Measurements from ENCODE around the gene RNF10. TPM values are rescaled to one million over a fixed set of nuclear protein-coding genes. Genes with fewer than 3 reads are reported as not detected.

RNF10 gene
- total and polyA plus RNA-seq, 10 of the 15 experiments (the other 5 are each of a cell fraction or from before 2014, with no cell fraction given) = 48.2 to 127 (median 64.5) TPM

- TF ChIP-seq FOXK2 (IDR thresholded peaks at IDR 0.05) (no peak), IRF5 (IDR thresholded peaks at IDR 0.05; ENCODE audit: borderline replicate concordance) (no peak), RB1 (IDR thresholded peaks at IDR 0.05; ENCODE audit: borderline replicate concordance) (peak; percentile 54; the same call in 1 of the 2 replicates), CBX5 (IDR thresholded peaks at IDR 0.05; ENCODE audit: low read depth) (no peak), CBX3 (IDR thresholded peaks at IDR 0.05; ENCODE audit: borderline replicate concordance, low read depth) (no peak), PBX3 (IDR thresholded peaks at IDR 0.05; ENCODE audit: insufficient replicate concordance, low read depth, low read length) (no peak), TAF1 (IDR thresholded peaks at IDR 0.05; ENCODE audit: borderline replicate concordance, low read depth, low read length) (peak; percentile 94), MYC (IDR thresholded peaks at IDR 0.05; ENCODE audit: insufficient read depth, insufficient read length, insufficient replicate concordance, low read length, severe bottlenecking) (no peak), LARP7 (IDR thresholded peaks at IDR 0.05) (no peak), ZNF274 (IDR thresholded peaks at IDR 0.05; ENCODE audit: insufficient read depth, insufficient read length) (no peak), ZBTB11 (CRISPR knock-in tag; IDR thresholded peaks at IDR 0.05) (no peak), NBN (IDR thresholded peaks at IDR 0.05) (no peak), IKZF2 (IDR thresholded peaks at IDR 0.05) (peak; percentile 15 to 22; a peak in 2 of 4 replicates), SMAD1 (IDR thresholded peaks at IDR 0.05; ENCODE audit: low read depth, partially characterized antibody) (no peak), ASH2L (IDR thresholded peaks at IDR 0.05; ENCODE audit: borderline replicate concordance, low read depth) (no peak), RAD51 (IDR thresholded peaks at IDR 0.05) (no peak), PAX5 (IDR thresholded peaks at IDR 0.05; ENCODE audit: borderline replicate concordance, low read depth, low read length) (0 out of 2 replicates have a peak, but pooled peaks have one; percentile 56), RFX5 (IDR thresholded peaks at IDR 0.05; ENCODE audit: low read depth, low read length) (peak; percentile 69; the same call in 1 of the 2 replicates), NFXL1 (IDR thresholded peaks at IDR 0.05; ENCODE audit: borderline replicate concordance) (no peak), HDGF (IDR thresholded peaks at IDR 0.05) (0 out of 2 replicates have a peak, but pooled peaks have one; percentile 41), CREM (IDR thresholded peaks at IDR 0.05; ENCODE audit: low read depth) (peak; percentile 61), E2F4 (IDR thresholded peaks at IDR 0.05; ENCODE audit: low read depth, low read length) (no peak)
Observed at GRCh38 chr12:120495731-120496412, 38.3 kb upstream of the RNF10 start, which contains the start of gene DYNLL1 (continued).

Data from GM12878 (cell line).